SIG-M5 (cell line): Measurements from ENCODE around the gene CAPZA1.
"Not testable (repeated sequence)": the region's sequence is repeated elsewhere in the genome, so short reads cannot be mapped to it uniquely, and the experiment has no call there.

Experiments used
- DNase-seq: peaks from one replicate; lab custom pipeline; 2025; lab: John Stamatoyannopoulos, UW

The CAPZA1 gene

GRCh38 chr1:112628516-112628915, 8.9 kb downstream of the CAPZA1 start:
- no peak for DNase-seq

- no peak for DNase-seq
Measured at GRCh38 chr1:112629256-112629655, 9.6 kb downstream of the CAPZA1 start.

- DNase-seq = no peak
Measured at GRCh38 chr1:112633628-112634027, 14.0 kb downstream of the CAPZA1 start.

- no peak for DNase-seq
Measured at GRCh38 chr1:112634367-112634766, 14.7 kb downstream of the CAPZA1 start.

- no peak for DNase-seq
Measured at GRCh38 chr1:112636056-112636455, 16.4 kb downstream of the CAPZA1 start.

- no peak for DNase-seq
Measured at GRCh38 chr1:112636597-112637253, 17.1 kb downstream of the CAPZA1 start.

- DNase-seq = no peak
Measured at GRCh38 chr1:112637254-112638109, 17.9 kb downstream of the CAPZA1 start.

GRCh38 chr1:112638110-112638428, 18.4 kb downstream of the CAPZA1 start:
- no peak for DNase-seq

- DNase-seq = not testable (repeated sequence)
Measured at GRCh38 chr1:112640437-112640836, 20.8 kb downstream of the CAPZA1 start.

- DNase-seq = no peak
Measured at GRCh38 chr1:112643080-112643479, 23.4 kb downstream of the CAPZA1 start.

- DNase-seq = no peak
Measured at GRCh38 chr1:112646225-112646624, 26.6 kb downstream of the CAPZA1 start.

- DNase-seq = no peak
Measured at GRCh38 chr1:112651205-112651604, 31.6 kb downstream of the CAPZA1 start.

GRCh38 chr1:112665857-112666256, 46.2 kb downstream of the CAPZA1 start:
- DNase-seq = no peak

- DNase-seq = no peak
Measured at GRCh38 chr1:112666946-112667345, 47.3 kb downstream of the CAPZA1 start.

GRCh38 chr1:112672009-112672408, 52.4 kb downstream of the CAPZA1 start:
- DNase-seq = no peak

GRCh38 chr1:112672842-112673241, 53.2 kb downstream of the CAPZA1 start:
- DNase-seq = no peak

GRCh38 chr1:112673592-112674439, 54.2 kb downstream of the CAPZA1 start:
- DNase-seq = no peak

GRCh38 chr1:112674440-112674985, 54.9 kb downstream of the CAPZA1 start, which contains the start of gene MOV10:
Gene MOV10, plus strand, starts transcription at chr1:112674659. Its CDS starts 254 bp downstream, at chr1:112674913.
- DNase-seq = no peak

- DNase-seq = no peak
Measured at GRCh38 chr1:112674986-112675727, 55.5 kb downstream of the CAPZA1 start.

- DNase-seq = no peak
Measured at GRCh38 chr1:112675728-112676381, 56.2 kb downstream of the CAPZA1 start.

GRCh38 chr1:112676543-112676942, 56.9 kb downstream of the CAPZA1 start:
- no peak for DNase-seq
